GM20000 (cell line): ENCODE measurements around the gene SMOC2.
"Not testable (repeated sequence)": the region's sequence is repeated elsewhere in the genome, so short reads cannot be mapped to it uniquely, and the experiment has no call there.

ENCODE experiments used
- DNase-seq: peaks from one replicate; pipeline ENCODE4 v3.0.0; 2012; ENCODE audit warnings: low spot score
- TF ChIP-seq, protein P1 (sequence below): IDR thresholded peaks from 2 replicates; pipeline ENCODE4 v1.5.1; 2012; ENCODE audit warnings: mild to moderate bottlenecking, control low read depth; ENCODE audit errors: extremely low read depth, missing control alignments

SMOC2 gene

DNA sequence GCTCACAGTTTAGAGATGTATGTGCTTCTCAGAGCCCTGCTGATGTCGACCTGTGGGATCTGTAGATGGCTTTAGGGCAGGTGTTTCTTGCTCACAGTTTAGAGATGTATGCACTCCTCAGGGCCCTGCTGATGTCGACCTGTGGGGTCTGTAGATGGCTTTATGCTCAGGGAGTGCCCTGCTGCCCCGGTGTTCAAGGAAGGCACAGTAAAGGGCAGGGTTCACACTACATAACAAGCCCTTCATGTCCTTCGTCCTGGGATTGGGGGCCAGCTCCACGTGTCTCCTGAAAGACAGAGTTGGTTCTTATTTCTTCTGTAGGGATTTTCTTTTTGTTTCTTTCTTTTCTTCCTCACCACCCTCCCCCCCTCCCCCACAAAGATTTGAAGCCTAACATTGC is 91.1 kb downstream of the SMOC2 start:
- TF ChIP-seq, protein P1, sequence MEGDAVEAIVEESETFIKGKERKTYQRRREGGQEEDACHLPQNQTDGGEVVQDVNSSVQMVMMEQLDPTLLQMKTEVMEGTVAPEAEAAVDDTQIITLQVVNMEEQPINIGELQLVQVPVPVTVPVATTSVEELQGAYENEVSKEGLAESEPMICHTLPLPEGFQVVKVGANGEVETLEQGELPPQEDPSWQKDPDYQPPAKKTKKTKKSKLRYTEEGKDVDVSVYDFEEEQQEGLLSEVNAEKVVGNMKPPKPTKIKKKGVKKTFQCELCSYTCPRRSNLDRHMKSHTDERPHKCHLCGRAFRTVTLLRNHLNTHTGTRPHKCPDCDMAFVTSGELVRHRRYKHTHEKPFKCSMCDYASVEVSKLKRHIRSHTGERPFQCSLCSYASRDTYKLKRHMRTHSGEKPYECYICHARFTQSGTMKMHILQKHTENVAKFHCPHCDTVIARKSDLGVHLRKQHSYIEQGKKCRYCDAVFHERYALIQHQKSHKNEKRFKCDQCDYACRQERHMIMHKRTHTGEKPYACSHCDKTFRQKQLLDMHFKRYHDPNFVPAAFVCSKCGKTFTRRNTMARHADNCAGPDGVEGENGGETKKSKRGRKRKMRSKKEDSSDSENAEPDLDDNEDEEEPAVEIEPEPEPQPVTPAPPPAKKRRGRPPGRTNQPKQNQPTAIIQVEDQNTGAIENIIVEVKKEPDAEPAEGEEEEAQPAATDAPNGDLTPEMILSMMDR: no peak
- no peak for DNase-seq

DNA sequence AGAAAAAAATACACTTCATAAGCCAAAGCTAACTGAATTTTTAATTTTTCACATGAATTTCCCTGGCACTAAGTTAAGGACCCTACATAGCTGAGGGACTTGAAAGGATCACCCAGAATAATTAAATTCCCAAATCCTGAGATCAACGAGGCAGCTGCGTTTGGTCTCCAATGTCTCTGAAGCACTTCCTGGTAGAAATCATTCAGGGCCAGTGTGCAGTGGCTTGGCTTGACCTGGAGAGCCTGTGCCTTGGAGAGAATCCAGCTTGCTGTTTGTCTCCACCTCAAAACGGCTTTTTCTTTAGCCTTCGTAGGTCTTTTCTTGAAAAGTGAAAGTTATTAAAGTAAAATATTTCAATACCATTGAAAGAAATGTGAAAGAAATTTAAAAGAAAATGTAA is 92.4 kb downstream of the SMOC2 start:
- DNase-seq: no peak
- TF ChIP-seq, protein P1: no peak

DNA sequence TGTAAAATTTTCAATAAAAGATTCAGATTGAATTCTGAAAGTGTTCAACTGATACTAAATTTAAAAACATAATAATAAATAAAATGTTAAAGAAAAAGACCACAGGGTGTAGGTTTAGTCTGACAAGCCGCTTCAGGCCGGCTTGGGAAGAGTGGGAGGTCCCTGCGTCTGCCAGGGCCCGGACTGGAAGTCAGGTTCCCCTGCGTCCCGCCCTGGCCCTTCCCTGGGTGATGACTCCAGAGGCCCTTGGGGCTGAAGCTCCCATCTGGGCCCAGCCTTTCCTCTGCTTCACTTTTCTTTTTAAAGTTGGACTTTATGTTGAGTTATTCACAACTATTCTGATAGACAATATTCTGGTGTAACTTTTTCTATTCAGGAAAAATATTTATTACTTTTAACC is 93.3 kb downstream of the SMOC2 start:
- DNase-seq: no peak
- TF ChIP-seq, protein P1: no peak

DNA sequence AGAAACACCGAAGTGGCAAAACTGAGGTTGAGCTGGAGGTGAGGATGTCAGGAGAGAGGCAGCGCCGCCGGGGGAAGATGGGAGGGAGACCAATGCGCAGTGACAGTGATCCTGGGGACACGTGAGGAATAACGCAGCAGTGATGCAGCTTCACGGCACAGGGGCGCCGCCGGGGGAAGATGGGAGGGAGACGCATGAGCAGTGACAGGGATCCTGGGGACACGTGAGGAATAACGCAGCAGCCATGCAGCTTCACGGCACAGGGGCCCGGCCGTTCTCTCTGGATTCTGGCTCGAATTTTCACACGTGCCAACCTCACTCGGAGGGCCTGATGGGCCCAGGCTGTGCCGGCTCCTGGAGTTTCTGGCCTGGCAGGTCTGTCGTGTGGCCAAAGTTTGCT is 94.7 kb downstream of the SMOC2 start:
- TF ChIP-seq, protein P1: no peak

DNA sequence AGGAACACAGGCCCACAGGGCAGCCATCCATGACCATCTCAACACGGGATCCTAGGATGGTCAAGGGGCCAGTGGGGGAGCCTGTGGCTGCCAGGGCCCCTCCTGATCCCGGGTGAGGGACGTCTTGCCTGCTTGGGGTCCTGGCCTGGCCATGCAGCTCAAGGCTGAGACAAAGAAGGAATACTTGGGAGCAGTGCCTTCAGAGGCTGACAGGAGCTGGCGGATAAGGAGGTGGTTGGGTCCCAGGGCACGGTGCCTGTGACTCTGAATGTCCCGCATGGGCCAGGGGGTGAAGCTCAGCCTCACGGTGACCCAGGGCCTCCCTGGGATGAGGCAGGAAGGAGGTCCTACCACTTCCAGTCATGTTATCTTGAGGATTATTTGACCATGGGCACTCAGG is 95.2 kb downstream of the SMOC2 start:
- TF ChIP-seq, protein P1: no peak
- no peak for DNase-seq

More for the DNA sequence above, 94.7 kb downstream of the SMOC2 start:
- no peak for DNase-seq

DNA sequence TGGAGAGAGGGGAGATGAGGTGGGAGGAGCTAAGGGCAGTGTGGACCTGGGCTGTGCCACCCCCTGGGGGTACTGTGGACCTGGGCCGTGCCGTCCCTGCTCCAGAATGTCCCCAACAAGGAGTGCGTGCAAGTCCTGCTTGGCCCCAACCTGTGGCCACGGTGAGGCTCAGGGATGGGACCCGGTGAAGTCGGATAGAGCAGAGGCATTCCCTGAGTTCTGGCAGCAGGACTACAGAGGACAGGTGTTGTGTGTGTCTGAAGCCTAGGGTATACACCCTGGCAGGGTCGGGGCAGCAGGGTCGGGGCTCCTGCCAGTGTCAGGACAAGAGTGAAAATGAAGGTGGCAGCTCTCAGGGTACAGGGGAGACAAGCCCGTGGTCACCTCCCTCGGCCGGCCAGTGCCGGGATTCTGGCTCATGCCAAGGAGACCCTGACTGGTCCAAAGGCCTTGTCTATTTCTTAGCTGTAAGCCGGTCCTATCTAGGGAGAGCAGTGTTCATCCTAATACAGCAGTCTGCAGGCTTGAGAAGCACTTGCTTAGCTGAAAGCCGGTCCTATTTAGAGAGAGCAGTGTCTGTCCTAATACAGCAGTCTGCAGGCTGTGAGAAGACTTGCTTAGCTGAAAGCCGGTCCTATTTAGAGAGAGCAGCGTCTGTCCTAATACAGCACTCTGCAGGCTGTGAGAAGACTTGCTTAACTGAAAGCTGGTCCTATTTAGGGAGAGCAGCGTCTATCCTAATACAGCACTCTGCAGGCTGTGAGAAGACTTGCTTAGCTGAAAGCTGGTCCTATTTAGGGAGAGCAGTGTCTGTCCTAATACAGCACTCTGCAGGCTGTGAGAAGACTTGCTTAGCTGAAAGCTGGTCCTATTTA is 95.9 kb downstream of the SMOC2 start:
- TF ChIP-seq, protein P1: no peak
- DNase-seq: no peak

DNA sequence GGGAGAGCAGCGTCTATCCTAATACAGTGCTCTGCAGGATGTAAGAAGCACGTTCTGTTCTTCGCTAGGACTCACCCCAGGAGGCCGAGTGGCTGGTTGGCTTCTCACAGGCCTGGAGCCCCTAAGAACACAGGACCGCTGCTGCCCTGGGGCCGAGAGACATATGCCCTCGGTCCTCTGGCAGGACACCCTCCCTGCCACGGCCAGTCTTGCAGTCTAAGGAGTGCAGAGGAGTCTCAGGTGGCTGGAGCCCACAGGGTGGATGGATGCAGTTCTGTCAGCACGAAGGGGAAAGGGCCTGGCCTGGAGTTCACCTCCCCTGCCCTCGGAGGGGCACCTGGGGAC is 96.5 kb downstream of the SMOC2 start:
- DNase-seq: no peak
- TF ChIP-seq, protein P1: no peak

DNA sequence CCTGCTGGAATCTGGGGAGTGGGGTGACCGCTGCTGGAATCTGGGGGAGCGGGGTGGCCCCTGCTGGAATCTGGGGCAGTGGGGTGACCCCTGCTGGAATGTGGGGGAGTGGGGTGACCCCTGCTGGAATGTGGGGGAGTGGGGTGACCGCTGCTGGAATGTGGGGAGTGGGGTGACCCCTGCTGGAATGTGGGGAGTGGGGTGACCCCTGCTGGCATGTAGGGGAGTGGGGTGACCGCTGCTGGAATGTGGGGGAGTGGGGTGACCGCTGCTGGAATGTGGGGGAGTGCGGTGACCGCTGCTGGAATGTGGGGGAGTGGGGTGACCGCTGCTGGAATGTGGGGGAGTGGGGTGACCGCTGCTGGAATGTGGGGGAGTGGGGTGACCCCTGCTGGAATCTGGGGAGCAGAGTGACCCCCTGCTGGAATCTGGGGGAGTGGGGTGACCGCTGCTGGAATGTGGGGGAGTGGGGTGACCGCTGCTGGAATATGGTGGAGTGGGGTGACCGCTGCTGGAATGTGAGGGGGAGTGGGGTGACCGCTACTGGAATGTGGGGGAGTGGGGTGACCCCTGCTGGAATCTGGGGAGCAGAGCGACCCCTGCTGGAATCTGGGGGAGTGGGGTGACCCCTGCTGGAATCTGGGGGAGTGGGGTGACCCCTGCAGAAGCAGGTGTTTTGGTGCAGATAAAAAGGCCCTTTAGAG is 97.4 kb downstream of the SMOC2 start:
- DNase-seq: not testable (repeated sequence)
